Osteocyte (in vitro differentiated cells): ENCODE measurements around the gene CT47A1. TPM values are rescaled to one million over a fixed set of nuclear protein-coding genes. Genes with fewer than 3 reads are reported as not detected.
"Not testable (repeated sequence)": the region's sequence is repeated elsewhere in the genome, so short reads cannot be mapped to it uniquely, and the experiment has no call there.

Experiments
- DNase-seq: peaks from one replicate; pipeline ENCODE4 v3.0.0; 2021; ENCODE audit warnings: mixed read lengths; ENCODE audit not compliant: unreplicated experiment; ENCODE audit errors: extremely low spot score
- H3K27ac Mint-ChIP-seq: one replicate; pipeline ENCODE4 v1.8.0; 2021; ENCODE audit warnings: mild to moderate bottlenecking, mixed read lengths; ENCODE audit not compliant: unreplicated experiment
- H3K27me3 Mint-ChIP-seq: one replicate; pipeline ENCODE4 v1.8.0; 2021; ENCODE audit warnings: mixed read lengths; ENCODE audit not compliant: unreplicated experiment
- H3K36me3 Mint-ChIP-seq: one replicate; pipeline ENCODE4 v1.8.0; 2021; ENCODE audit warnings: mixed read lengths; ENCODE audit not compliant: unreplicated experiment
- H3K4me1 Mint-ChIP-seq: one replicate; pipeline ENCODE4 v1.8.0; 2021; ENCODE audit warnings: mixed read lengths; ENCODE audit not compliant: unreplicated experiment
- H3K4me3 Mint-ChIP-seq: one replicate; pipeline ENCODE4 v1.8.0; 2021; ENCODE audit warnings: mild to moderate bottlenecking, moderate library complexity, mixed read lengths; ENCODE audit not compliant: unreplicated experiment
- H3K9me3 Mint-ChIP-seq: one replicate; pipeline ENCODE4 v1.8.0; 2021; ENCODE audit warnings: mixed read lengths; ENCODE audit not compliant: unreplicated experiment
- CTCF ChIP-seq: fragments of 200-600 bp; sonication (generic); IDR thresholded peaks from 2 replicates; pipeline ENCODE4 v1.5.0; 2021; ENCODE audit warnings: antibody characterized with exemption, mild to moderate bottlenecking, moderate library complexity
- total RNA-seq: library from RNA; stranded (reverse); gene quantifications from 2 replicates; pipeline ENCODE4 v1.2.1, GENCODE V29; 2021

Gene CT47A1
- total RNA-seq, 1 donor from 2014 or later, result not detected

- H3K4me1 Mint-ChIP-seq, result no peaks in the 10 kb centered on the region
- DNase-seq, result no peak
- H3K27ac Mint-ChIP-seq, result no peak overlapping the region
- no peaks in the 10 kb centered on the region for H3K36me3 Mint-ChIP-seq
- no peaks in the 10 kb centered on the region for H3K27me3 Mint-ChIP-seq
- no peak for TF ChIP-seq CTCF
- no peak overlapping the region for H3K4me3 Mint-ChIP-seq
- H3K9me3 Mint-ChIP-seq, result no peaks in the 10 kb centered on the region
These were observed 13.9 kb upstream of the CT47A1 start for GRCh38 chrX:120999413-120999812.

- H3K27ac Mint-ChIP-seq, H3K36me3 Mint-ChIP-seq, DNase-seq, H3K4me3 Mint-ChIP-seq, H3K4me1 Mint-ChIP-seq, H3K27me3 Mint-ChIP-seq, H3K9me3 Mint-ChIP-seq: not testable (repeated sequence)
These were observed 29.1 kb downstream of the CT47A1 start, which contains the start of gene CT47A7 for GRCh38 chrX:120956500-120956899. Gene CT47A7 (minus strand): TSS chrX:120956600. CDS start chrX:120956345, 255 bp downstream.

Other genes with a start within 250 kb of the CT47A1 start
- not detected in 2 replicates for gene CT47B1, start 109.9 kb downstream of the CT47A1 start, total RNA-seq
- not detected in 2 replicates for gene CT47A11, start 48.6 kb downstream of the CT47A1 start, total RNA-seq
- gene CT47A10, start 43.7 kb downstream of the CT47A1 start, total RNA-seq, result not detected in 2 replicates
- gene CT47A9, start 38.9 kb downstream of the CT47A1 start, total RNA-seq, result not detected in 2 replicates
- gene CT47A8, start 34.0 kb downstream of the CT47A1 start, total RNA-seq, result not detected in 2 replicates
- gene CT47A7, start 29.2 kb downstream of the CT47A1 start, total RNA-seq, result not detected in 2 replicates
- gene CT47A6, start 24.3 kb downstream of the CT47A1 start, total RNA-seq, result not detected in 2 replicates
- gene CT47A5, start 19.4 kb downstream of the CT47A1 start, total RNA-seq, result not detected in 2 replicates
- gene CT47A4, start 14.6 kb downstream of the CT47A1 start, total RNA-seq, result not detected in 2 replicates
- not detected in 2 replicates for gene CT47A3, start 9.7 kb downstream of the CT47A1 start, total RNA-seq
- not detected in 2 replicates for gene CT47A2, start 4.8 kb downstream of the CT47A1 start, total RNA-seq
- gene GLUD2, start 61.9 kb upstream of the CT47A1 start, total RNA-seq, result 0.31 and 0.40 TPM in 2 replicates